Subcutaneous adipose tissue (tissue), 4 donors: Measurements from ENCODE around the gene TEP1. TPM values are rescaled to one million over a fixed set of nuclear protein-coding genes. Genes with fewer than 3 reads are reported as not detected.

Source experiments
- total RNA-seq, 4 donors: library from RNA; depleted of rRNA; stranded (reverse); fragments of >200 nt; gene quantifications; one replicate each; pipeline ENCODE4 v1.1.0, GENCODE V29; 2016
- TF ChIP-seq, protein P1 (sequence below): fragments of 450-650 bp; IDR thresholded peaks from one replicate; pipeline ENCODE4 v1.5.1; 2016; ENCODE audit warnings: low read depth, mild to moderate bottlenecking, control low read depth, antibody characterized with exemption, moderate library complexity

Gene TEP1
- total RNA-seq, 4 donors from 2014 or later = 24.8 to 34.5 (median 28.2) TPM

DNA sequence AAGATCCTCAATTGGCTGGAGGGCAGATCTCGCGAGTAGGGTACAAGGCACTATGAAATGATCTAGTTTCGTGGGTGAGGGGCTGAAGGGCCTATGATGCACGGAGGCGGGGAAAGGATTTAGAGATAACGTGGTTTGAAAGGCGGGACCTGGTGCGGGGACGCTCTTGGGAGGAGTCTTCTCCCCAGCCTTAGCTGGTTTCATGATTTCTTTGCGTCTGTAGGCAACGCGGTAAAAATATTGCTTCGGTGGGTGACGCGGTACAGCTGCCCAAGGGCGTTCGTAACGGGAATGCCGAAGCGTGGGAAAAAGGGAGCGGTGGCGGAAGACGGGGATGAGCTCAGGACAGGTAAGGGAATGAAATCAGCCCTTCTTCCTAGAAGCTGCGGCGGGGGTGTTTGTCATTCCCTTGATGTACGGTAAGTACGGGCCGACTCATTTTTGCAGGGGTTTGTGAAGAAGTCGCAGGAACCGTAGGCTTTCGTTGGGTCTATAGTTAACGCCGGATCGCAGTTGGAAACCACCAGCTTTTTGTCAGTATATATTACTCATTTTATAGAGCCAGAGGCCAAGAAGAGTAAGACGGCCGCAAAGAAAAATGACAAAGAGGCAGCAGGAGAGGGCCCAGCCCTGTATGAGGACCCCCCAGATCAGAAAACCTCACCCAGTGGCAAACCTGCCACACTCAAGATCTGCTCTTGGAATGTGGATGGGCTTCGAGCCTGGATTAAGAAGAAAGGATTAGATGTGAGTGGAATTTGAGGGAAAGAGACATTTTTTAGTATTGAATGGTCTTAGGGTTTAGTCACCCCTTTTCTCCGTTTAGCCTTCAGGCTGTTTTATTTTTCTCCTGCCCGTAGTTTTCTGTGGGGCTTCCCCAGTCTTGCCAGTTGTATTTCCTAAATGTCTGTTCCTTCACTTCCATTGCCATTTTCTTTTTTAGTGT is 42.3 kb upstream of the TEP1 start:
- TF ChIP-seq, protein P1, sequence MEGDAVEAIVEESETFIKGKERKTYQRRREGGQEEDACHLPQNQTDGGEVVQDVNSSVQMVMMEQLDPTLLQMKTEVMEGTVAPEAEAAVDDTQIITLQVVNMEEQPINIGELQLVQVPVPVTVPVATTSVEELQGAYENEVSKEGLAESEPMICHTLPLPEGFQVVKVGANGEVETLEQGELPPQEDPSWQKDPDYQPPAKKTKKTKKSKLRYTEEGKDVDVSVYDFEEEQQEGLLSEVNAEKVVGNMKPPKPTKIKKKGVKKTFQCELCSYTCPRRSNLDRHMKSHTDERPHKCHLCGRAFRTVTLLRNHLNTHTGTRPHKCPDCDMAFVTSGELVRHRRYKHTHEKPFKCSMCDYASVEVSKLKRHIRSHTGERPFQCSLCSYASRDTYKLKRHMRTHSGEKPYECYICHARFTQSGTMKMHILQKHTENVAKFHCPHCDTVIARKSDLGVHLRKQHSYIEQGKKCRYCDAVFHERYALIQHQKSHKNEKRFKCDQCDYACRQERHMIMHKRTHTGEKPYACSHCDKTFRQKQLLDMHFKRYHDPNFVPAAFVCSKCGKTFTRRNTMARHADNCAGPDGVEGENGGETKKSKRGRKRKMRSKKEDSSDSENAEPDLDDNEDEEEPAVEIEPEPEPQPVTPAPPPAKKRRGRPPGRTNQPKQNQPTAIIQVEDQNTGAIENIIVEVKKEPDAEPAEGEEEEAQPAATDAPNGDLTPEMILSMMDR = no peak

DNA sequence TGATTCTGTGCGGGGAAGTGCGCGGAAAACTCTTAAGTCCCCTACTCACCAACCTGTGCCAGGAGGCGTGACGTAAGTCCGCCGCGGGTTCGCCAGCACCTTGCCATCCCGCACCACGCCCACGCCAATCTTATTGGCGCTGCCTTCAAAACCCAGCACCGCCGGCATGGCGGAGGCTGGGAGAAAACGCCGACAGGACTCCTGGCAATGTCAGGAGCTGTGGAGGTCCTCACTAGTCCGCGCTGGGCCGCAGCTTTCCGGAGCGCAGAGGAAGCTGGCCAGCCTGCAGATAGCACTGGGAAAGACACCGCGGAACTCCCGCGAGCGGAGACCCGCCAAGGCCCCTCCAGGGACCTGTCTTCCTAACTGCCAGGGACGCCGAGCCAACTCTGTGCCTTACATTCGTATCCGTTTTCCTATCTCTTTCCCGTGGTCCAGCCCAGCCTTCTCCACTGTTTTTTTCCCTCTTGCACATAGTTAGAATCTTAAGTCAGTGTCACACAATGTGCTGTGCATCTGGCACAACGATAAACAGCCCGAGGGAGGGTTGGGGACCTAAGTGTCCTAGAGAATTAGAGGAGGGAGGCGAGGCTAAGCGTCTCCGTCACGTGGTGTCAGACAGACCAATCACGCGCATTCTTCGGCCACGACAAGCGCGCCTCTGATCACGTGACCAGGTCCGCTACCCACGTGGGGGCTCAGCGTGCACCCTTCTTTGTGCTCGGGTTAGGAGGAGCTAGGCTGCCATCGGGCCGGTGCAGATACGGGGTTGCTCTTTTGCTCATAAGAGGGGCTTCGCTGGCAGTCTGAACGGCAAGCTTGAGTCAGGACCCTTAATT is 41.4 kb upstream of the TEP1 start, which contains the start of the genes APEX1 and OSGEP:
TSS of gene APEX1 (plus strand) at position 711 of the 839 bp plus-strand sequence. CDS start 420 bp downstream, outside the sequence.
TSS of gene OSGEP (minus strand) at position 297 of the 839 bp plus-strand sequence. CDS start at position 168, 129 bp downstream.
- TF ChIP-seq, protein P1 = no peak

DNA sequence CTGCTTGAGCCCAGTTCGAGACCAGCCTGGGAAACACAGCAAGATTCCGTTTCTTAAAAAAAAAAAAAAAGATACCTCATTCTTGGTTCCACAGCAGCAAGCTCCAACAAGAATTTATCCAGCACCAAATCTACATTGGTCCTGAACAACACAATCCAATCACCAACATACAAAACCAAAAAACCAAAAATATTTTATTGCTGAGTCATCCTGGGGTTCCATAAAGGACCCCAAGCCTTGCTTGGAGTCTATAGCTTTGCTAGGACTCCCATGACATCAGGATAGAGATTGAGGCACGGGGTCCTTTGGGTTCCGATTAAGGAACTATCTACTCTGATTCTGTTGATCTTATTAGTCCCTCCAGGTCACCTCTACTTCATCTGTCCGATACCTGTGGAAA is 33.6 kb upstream of the TEP1 start:
- TF ChIP-seq, protein P1 = no peak

DNA sequence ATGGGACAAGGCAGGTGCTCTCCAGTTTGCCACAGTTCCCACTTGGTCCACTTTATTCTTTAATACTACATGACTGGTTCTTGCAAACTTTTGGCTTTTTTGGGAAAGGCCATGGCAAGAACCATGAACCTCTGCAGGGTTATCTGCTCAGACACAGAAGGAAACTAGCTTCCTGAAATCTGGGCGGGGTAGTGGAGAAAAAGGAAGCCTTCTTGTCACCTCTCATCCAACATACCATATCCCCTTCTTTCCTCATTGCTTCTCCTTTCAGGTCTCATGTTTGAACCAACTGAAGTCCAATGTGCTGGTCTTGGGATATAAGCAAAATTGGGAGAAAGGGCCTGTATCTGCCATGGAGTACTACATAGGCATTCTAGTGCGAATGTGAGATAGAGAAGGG is 28.2 kb upstream of the TEP1 start:
- TF ChIP-seq, protein P1 = no peak

DNA sequence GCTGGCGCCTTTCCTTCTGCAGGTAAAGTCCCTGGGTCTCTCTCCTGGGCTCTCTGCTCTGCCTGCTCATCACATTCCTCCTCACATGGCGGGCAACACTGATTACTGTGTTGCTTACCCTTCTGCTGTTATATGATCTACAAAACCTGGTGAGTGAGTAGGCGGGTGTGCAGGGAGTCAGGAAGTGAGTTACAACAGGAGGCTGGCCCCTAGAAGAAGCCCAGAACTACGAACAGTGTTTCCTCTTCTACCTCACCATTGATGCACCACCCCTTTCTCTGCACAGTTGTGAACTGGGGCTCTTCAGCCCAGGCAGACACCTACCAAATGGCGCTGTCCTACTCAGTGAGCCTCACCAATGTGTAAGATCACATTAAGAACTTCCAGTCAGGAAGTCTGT is 27.6 kb upstream of the TEP1 start:
- TF ChIP-seq, protein P1 = no peak

DNA sequence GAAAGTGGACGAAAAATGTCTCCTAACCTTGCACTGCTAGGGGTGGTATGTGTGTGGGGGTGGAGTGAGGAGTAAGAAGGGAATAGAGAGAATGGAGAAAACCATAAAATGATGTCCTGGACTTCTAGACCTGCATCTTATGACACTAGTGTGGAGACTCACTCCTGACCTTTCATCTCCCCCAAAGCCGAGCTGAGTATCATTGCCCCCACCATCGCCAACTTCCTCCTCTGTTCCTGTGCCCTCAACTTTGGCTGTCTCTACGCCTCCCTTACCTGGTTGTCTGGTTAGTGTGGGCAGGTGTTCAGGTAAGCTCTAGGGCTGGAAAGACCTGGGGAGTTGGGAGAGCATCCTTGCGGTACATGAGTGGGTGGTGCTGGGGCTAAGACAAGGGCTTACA is 27.2 kb upstream of the TEP1 start:
- TF ChIP-seq, protein P1 = no peak

DNA sequence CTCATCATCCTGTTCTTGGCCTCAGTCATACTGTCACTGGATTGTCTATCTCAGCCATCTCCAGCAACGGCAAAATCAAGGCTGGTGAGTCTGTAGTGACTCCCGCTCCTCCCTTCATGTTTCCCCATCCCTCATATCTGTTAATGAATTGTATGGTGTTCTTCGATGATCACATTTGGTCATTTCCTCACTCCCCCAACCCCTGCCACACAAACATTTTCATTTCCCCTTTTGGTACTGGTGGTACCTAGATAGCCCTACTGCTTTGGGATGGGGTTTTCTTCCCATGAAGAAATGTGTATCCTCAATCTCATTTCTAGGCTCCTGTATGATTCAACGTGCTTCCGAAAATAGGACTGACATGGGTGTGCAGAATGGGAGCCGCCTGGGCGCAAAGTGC is 25.4 kb upstream of the TEP1 start:
- TF ChIP-seq, protein P1 = no peak
